ENCODE results near the gene GDF10.

- no peak for TF ChIP-seq RNF2 (IDR thresholded peaks at IDR 0.05; ENCODE audit: borderline replicate concordance, low read depth, low read length, missing control alignments, poor library complexity, severe bottlenecking)
- TF ChIP-seq CTCF (IDR thresholded peaks at IDR 0.05; ENCODE audit: control extremely low read depth in 1 of 3, insufficient read depth in 1 of 3, low read depth in 1 of 3, low read length in 3 of 3), result no peak
- TF ChIP-seq SIN3A (conservative IDR thresholded peaks at IDR 0.05 in 1 of 2, IDR thresholded peaks at IDR 0.05 in 1 of 2; ENCODE audit: low read depth in 1 of 2, low read length in 2 of 2), result no peak
- no peak for TF ChIP-seq GABPA (IDR thresholded peaks at IDR 0.05; ENCODE audit: borderline replicate concordance, insufficient read depth, low read length)
- no peak for TF ChIP-seq HDAC2 (IDR thresholded peaks at IDR 0.05; ENCODE audit: borderline replicate concordance in 1 of 2, low read depth in 2 of 2, low read length in 2 of 2)
- TF ChIP-seq EZH2 (IDR thresholded peaks at IDR 0.05; ENCODE audit: low read depth, low read length, severe bottlenecking), result no peak
- no peak for TF ChIP-seq POLR2AphosphoS5 (IDR thresholded peaks at IDR 0.05; ENCODE audit: low read depth, low read length)
- no peak for TF ChIP-seq CHD2 (IDR thresholded peaks at IDR 0.05; ENCODE audit: low read length)
- TF ChIP-seq POLR2A (IDR thresholded peaks at IDR 0.05; ENCODE audit: control extremely low read depth in 1 of 2, low read depth in 2 of 2, low read length in 2 of 2), result no peak
- no peak for TF ChIP-seq MAX (IDR thresholded peaks at IDR 0.05)
These were observed 31.5 kb downstream of the GDF10 start for GRCh38 chr10:47331491-47331890.
